ENCODE data around the gene KCNJ4.

KCNJ4 gene

GRCh38 chr22:38426628-38427027 lies 28.4 kb downstream of the KCNJ4 start:
- Histone ChIP-seq H2AFZ (no peak overlapping the region), H3K4me2 (ENCODE audit: low read length) (no peak overlapping the region), H3K9ac (no peak overlapping the region), H3K36me3 (ENCODE audit: control insufficient read depth, insufficient read depth, low read length) (no peaks in the 10 kb centered on the region), H3K27ac (no peak overlapping the region), H3K79me2 (no peaks in the 10 kb centered on the region), H3K9me3 (ENCODE audit: control insufficient read depth, low read length) (no peaks in the 10 kb centered on the region), H3K4me3 (ENCODE audit: low read depth, low read length) (no peak overlapping the region), H3K27me3 (ENCODE audit: control insufficient read depth, insufficient read depth, low read length) (no peaks in the 10 kb centered on the region), H3K4me1 (no peaks in the 10 kb centered on the region)
- TF ChIP-seq CTCF (IDR thresholded peaks at IDR 0.05), result no peak

GRCh38 chr22:38424525-38425080 lies 30.4 kb downstream of the KCNJ4 start:
- Histone ChIP-seq H3K27me3 (ENCODE audit: control insufficient read depth, insufficient read depth, low read length) (no peaks in the 10 kb centered on the region), H3K4me1 (no peaks in the 10 kb centered on the region), H2AFZ (no peak overlapping the region), H3K9me3 (ENCODE audit: control insufficient read depth, low read length) (no peaks in the 10 kb centered on the region), H3K4me3 (ENCODE audit: low read depth, low read length) (no peak overlapping the region), H3K27ac (no peak overlapping the region), H3K9ac (no peak overlapping the region), H3K79me2 (no peaks in the 10 kb centered on the region), H3K36me3 (ENCODE audit: control insufficient read depth, insufficient read depth, low read length) (no peaks in the 10 kb centered on the region), H3K4me2 (ENCODE audit: low read length) (no peak overlapping the region)
- no peak for TF ChIP-seq CTCF (IDR thresholded peaks at IDR 0.05)

- H3K36me3 ChIP-seq (ENCODE audit: control insufficient read depth, insufficient read depth, low read length), result no peaks in the 10 kb centered on the region
- H2AFZ ChIP-seq, result no peak overlapping the region
- H3K79me2 ChIP-seq, result no peaks in the 10 kb centered on the region
- H3K4me3 ChIP-seq (ENCODE audit: low read depth, low read length), result no peak overlapping the region
- H3K9ac ChIP-seq, result no peak overlapping the region
- H3K27me3 ChIP-seq (ENCODE audit: control insufficient read depth, insufficient read depth, low read length), result no peaks in the 10 kb centered on the region
- no peaks in the 10 kb centered on the region for H3K4me1 ChIP-seq
- H3K4me2 ChIP-seq (ENCODE audit: low read length), result no peak overlapping the region
- no peaks in the 10 kb centered on the region for H3K9me3 ChIP-seq (ENCODE audit: control insufficient read depth, low read length)
- no peak overlapping the region for H3K27ac ChIP-seq
- no peak for TF ChIP-seq CTCF (IDR thresholded peaks at IDR 0.05)
Observed at GRCh38 chr22:38423512-38424503, 31.2 kb downstream of the KCNJ4 start.

- no peaks in the 10 kb centered on the region for H3K4me1 ChIP-seq
- H3K27me3 ChIP-seq (ENCODE audit: control insufficient read depth, insufficient read depth, low read length), result no peaks in the 10 kb centered on the region
- H3K9me3 ChIP-seq (ENCODE audit: control insufficient read depth, low read length), result no peaks in the 10 kb centered on the region
- no peak overlapping the region for H3K27ac ChIP-seq
- no peaks in the 10 kb centered on the region for H3K79me2 ChIP-seq
- no peak overlapping the region for H3K4me2 ChIP-seq (ENCODE audit: low read length)
- H2AFZ ChIP-seq, result no peak overlapping the region
- no peak overlapping the region for H3K9ac ChIP-seq
- H3K4me3 ChIP-seq (ENCODE audit: low read depth, low read length), result no peak overlapping the region
- no peak for TF ChIP-seq CTCF (IDR thresholded peaks at IDR 0.05)
- H3K36me3 ChIP-seq (ENCODE audit: control insufficient read depth, insufficient read depth, low read length), result no peaks in the 10 kb centered on the region
Observed at GRCh38 chr22:38422611-38423511, 32.1 kb downstream of the KCNJ4 start.
